ENCODE results near the gene LRRC75A.

LRRC75A gene

DNA sequence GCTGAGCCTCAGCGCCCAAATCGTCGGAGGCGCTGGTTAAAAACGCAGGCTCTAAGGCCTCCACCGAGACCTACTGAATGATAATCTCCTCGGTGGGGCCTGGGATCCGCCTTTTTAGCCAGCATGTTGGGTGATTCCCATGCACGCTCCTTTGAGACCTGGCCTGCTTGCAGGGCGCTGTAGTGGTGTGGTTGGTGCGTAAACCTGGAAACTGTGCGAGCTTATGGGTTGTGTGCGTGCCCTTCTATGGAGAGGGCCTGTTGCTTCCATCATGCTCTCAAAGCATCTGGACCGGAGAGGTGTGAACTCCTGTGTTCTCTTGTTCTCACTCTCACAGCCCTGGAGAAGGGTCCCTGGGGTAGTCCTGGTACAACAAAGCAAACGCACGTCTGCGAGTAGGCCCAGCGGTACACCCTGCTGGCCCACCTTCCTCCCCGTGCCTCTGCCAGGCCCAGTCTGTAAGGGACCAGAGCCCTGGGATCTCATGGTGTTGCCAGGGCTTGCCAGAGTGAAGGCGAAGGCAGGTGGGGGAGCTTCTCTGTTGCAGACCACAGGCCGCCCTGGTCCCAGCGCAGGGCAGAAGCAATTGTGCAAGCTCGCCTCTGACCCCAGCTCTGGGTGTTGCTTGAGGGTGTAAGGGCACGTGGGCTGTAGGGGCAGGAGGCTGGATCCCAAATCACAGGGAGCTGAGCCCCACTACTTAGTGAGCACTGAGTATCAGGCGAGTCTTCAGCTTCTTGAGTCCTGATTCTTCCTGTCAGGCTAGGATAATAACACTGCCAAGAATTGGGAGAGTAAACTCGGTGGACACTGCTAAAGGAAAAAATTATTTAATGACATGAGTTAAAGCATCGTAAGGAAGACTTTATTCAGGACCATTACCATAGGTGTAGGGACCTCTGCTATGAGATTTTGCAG, 879 bp upstream of the LRRC75A start:
- no peak for DNase-seq

DNA sequence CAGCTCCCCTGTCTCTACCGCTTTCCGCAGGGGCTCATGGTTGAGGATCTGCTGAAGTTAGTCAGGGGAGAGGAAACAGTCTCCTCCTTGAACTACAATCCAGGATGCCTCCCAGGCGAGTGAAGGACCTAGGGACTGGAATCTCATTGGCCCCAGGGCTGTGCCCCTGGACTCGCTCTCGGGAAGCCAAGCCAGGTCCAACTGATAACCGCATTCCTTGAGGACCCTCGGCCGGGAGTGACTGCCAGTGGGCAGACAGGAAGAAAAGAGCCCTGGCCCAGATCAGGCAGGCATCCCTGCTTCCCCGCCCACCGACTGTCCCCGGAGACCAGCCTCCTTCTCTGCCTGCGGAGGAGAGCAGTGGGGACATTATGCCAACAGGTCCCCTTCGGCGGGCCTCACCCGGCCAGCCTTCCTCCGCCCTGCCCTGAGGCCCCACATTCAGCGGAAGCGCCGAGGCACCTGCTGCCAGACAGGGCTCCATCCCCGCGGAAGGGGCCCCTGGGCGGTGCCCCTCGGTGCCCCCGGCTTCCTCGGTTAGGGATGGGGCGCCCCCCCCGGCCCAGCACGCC, 776 bp downstream of the LRRC75A start:
- DNase-seq = peak; percentile 45

DNA sequence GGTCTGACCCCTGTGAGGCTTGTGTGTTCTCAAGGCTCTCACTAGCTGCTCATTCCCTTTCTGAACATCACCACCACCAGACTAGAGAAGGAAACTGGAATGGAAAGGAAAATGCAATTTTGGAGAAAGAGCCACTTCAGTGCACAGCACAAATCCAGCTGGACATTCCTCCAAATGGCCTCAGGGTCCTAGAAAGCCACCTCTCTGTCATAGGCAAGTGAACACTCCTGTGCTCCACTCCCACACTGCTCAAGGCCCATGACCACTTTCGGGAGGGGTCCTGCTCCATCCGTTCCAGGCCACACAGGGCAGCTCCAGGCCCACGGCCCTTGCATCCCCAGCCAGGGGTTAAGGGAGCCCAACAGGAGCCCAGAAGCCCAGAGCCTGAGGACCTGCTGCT, 2.6 kb downstream of the LRRC75A start:
- no peak for DNase-seq

GRCh38 chr17:16488968-16489337, 3.0 kb downstream of the LRRC75A start:
- DNase-seq = no peak

DNA sequence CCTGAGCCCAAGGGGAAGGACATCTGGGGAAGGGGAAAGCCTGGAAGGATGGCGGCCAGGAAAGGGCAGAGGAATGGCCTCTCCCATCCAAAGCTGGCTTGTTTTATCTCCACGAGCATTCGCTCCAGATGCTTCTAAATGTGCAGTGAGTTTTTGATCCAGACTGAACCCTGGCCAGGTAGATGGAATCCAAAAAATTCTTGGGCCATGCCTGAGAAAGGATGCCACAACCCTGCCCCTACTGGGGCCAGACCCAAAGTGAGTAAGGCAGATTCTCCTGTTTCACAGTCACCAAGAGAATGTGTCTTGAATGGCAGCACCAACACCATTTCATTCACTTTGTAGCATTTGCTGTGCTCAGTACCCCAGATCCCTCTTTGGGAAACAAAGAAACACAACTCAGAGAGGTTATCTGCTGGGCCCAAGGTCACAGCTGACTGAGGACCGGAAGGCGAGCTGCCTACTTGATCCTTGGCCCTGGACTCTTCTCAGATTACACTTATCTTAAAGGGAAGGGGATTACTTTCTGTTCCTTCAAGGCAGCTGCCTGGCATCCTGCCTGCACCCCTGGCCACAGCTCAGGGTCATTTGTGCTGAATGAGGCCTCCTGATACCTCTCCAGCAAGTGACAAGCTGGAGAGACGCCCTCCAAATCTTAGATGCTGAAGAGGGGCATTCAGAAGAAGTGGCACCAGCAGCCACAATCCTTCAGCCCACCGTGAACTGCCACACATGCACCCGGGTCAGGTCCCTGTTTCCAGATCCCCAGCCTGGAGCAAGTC, 3.6 kb downstream of the LRRC75A start:
- no peak for DNase-seq

GRCh38 chr17:16486373-16487250, 5.4 kb downstream of the LRRC75A start:
- no peak for DNase-seq

GRCh38 chr17:16484445-16485175, 7.4 kb downstream of the LRRC75A start:
- no peak for DNase-seq

- no peak for DNase-seq
Measured at GRCh38 chr17:16483021-16483645, 8.9 kb downstream of the LRRC75A start.

DNA sequence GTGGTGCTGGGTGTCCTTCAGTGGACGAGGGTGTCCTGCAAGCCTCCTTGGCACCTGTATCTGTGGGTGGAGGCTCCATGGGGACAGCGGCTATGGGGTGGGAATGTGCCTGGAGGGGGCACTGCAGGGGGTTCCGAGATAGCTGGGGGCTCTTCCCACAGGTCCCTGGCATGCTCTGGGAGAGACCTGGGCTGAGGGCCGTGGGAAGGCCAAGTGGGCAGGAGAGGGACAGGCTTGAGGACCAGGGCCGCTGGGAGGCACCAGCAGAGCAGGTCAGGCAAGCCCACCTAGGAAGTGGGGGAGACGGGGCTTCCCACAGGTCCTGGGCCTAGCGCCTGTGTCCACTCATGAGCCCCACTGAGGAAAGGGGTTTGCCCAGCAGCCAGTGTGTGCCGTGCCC, 9.7 kb downstream of the LRRC75A start:
- DNase-seq = no peak

GRCh38 chr17:16480995-16481394, 11.0 kb downstream of the LRRC75A start:
- DNase-seq = no peak

- no peak for DNase-seq
Measured at GRCh38 chr17:16479264-16479663, 12.7 kb downstream of the LRRC75A start.

DNA sequence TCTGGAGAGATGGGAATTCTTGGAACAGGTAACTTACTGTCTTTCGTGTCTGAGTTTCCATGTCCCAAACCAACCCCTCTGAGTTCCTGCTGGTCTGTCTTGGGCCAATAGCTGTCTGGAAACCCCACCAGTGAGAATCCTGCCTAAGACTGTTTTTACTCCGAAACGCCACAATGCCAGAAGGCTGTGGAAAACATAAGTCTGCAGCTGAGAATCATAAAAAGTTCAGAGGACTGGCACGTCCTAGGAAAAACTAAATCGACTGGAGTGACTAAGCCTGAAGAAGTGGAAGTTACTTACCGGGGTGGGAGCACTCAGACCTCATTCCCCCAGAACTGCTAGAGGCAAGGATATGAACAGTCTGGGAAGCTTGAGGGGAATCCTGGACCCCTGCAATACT, 13.3 kb downstream of the LRRC75A start:
- no peak for DNase-seq

GRCh38 chr17:16477666-16478065, 14.3 kb downstream of the LRRC75A start:
- DNase-seq = no peak

GRCh38 chr17:16477255-16477654, 14.7 kb downstream of the LRRC75A start:
- no peak for DNase-seq

DNA sequence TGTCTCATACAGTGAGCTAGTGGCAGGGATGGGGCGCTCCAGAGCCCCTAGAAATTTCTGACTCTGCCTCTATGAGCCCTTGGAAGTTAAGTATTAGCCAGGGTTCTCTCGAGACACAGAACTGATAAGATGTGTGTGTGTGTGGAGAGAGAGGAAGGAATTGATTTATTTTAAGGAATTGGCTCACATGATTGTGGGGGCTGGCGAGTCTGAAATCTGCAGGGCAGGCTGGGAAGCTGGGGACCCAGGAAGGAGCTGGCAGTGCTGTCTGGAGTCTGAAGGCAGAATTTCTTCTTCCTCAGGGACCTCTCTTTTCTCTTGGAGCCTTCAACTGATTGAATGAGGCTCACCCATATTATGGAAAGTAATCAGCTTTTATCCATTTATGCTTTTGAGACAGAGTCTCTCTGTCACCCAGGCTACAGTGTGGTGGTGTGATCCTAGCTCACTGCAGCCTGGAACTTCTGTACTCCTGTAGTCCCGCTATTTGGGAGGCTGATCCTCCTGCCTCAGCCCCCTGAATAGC, 16.8 kb downstream of the LRRC75A start:
- no peak for DNase-seq

GRCh38 chr17:16474012-16474725, 17.8 kb downstream of the LRRC75A start:
- no peak for DNase-seq

DNA sequence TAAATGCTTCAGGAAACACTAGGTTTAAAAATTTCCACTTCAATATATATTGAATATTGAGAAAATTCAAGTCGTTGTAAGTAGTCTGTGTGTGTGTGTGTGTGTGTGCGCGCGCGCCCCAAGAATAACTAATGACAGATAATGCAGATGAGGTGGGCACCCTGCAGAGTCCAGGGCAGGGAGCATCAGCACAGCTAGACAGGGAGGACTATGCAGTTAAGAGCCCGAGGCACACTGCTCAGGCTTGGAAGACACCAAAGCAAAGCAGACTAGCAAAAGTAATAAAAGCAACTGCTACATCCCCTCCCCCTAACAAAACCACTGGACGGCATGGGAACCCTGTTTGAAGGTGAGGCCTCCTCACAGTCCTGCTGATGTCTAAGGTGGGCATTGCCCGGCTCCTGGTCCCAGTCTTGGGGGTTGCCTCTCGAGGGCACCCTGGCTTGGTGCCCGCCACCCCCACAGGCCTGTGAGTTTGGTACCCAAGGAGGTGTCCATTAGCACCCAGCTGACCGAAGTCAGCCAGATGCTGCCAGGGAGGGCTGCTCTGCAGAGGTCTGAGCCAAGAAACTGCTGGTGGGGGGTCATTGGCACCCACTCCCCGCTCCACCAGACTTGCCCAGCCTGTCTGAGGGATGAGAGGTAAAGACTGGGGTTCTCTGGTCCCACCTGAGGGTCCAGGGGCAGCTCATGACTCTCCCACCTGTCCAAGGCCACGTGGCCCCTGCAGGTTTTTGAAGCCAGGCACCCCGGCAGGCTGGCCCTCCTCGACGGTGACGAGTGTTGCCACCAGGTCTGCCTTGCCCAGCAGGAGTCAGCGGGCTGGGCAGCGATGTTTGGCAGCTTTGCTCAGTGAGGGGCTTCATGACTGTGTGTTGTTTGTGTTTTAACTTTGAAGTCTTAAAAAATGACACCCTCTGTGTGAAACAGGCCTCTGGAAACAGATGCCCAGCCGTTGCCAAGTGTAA, 18.7 kb downstream of the LRRC75A start:
- no peak for DNase-seq

- DNase-seq = no peak
Measured at GRCh38 chr17:16472539-16472938, 19.5 kb downstream of the LRRC75A start.

GRCh38 chr17:16471295-16471694, 20.7 kb downstream of the LRRC75A start:
- DNase-seq = no peak
